HEK293 (cell line): Measurements from ENCODE around the gene SCN10A.
A peak's percentile ranks its signal among the peaks of the same experiment; 100 is the strongest.

Source experiments
- CTCF ChIA-PET: fragments of 350-600 bp; formaldehyde crosslinking; extraction: SDS; loops from one replicate; lab custom pipeline; 2021; ENCODE audit warnings: antibody characterized with exemption; lab: Yijun Ruan, JAX
- POLR2A ChIA-PET: fragments of 300-600 bp; formaldehyde crosslinking; extraction: SDS; loops from one replicate; lab custom pipeline; 2020; ENCODE audit warnings: antibody characterized with exemption, inconsistent platforms; lab: Yijun Ruan, JAX
- H3K27ac ChIP-seq: fragments of 200-500 bp; sonication (Bioruptor generic); 2 replicates; pipeline ENCODE4 v1.5.1; 2014; ENCODE audit warnings: low read depth, low read length, control low read depth, inconsistent platforms; ENCODE audit errors: extremely low read depth
- H3K36me3 ChIP-seq, 2 experiments: fragments of 200-500 bp in 1 of 2; sonication (Bioruptor generic) in 1 of 2; 1 replicate in 1 of 2; 2 replicates in 1 of 2; pipeline ENCODE4 v1.5.1; 2014 to 2017; ENCODE audit warnings: inconsistent platforms in 2 of 2, low read length in 2 of 2; ENCODE audit not compliant: control insufficient read depth in 2 of 2, insufficient read depth in 1 of 2
- H3K4me1 ChIP-seq: fragments of 200-500 bp; sonication (Bioruptor generic); 2 replicates; pipeline ENCODE4 v1.5.1; 2014; ENCODE audit warnings: mild to moderate bottlenecking, low read length, inconsistent platforms; ENCODE audit not compliant: control insufficient read depth, insufficient read depth
- H3K4me3 ChIP-seq: 2 replicates; pipeline ENCODE4 v1.5.1; 2011; ENCODE audit warnings: low read depth, mild to moderate bottlenecking, control low read depth, low read length, moderate library complexity
- H3K9me3 ChIP-seq: fragments of 200-500 bp; sonication (Bioruptor generic); 2 replicates; pipeline ENCODE4 v1.5.1; 2014; ENCODE audit warnings: low read depth, low read length, inconsistent platforms; ENCODE audit not compliant: control insufficient read depth, insufficient read depth
- EGR2 ChIP-seq: fragments of 450-650 bp; formaldehyde crosslinking; IDR thresholded peaks from 2 replicates; pipeline ENCODE4 v1.5.1; 2016; ENCODE audit warnings: low read depth, missing biosample characterization, missing genetic modification characterization
- GLI4 ChIP-seq: fragments of 450-650 bp; formaldehyde crosslinking; IDR thresholded peaks from 2 replicates; pipeline ENCODE4 v1.5.1; 2016; ENCODE audit warnings: missing biosample characterization, missing genetic modification characterization
- KLF9 ChIP-seq: fragments of 450-650 bp; formaldehyde crosslinking; IDR thresholded peaks from 2 replicates; pipeline ENCODE4 v1.5.1; 2016; ENCODE audit warnings: missing biosample characterization, missing genetic modification characterization, low read depth
- PBX3 ChIP-seq: sonication (generic); formaldehyde crosslinking; IDR thresholded peaks from 2 replicates; pipeline ENCODE4 v1.8.1; 2022; ENCODE audit warnings: mild to moderate bottlenecking, moderate library complexity, missing genetic modification reagents
- SALL2 ChIP-seq: fragments of 450-650 bp; formaldehyde crosslinking; IDR thresholded peaks from 2 replicates; pipeline ENCODE4 v1.5.0; 2017; ENCODE audit warnings: missing biosample characterization, mild to moderate bottlenecking, missing genetic modification characterization, borderline replicate concordance
- SETDB1 ChIP-seq: IDR thresholded peaks from one replicate; pipeline ENCODE4 v1.6.1; 2017; ENCODE audit warnings: mild to moderate bottlenecking, low read length, moderate library complexity, mixed read lengths; ENCODE audit not compliant: insufficient read length
- ZBTB17 ChIP-seq: fragments of 450-650 bp; formaldehyde crosslinking; IDR thresholded peaks from 2 replicates; pipeline ENCODE4 v1.5.1; 2016; ENCODE audit warnings: missing biosample characterization, missing genetic modification characterization
- ZBTB21 ChIP-seq: fragments of 450-650 bp; formaldehyde crosslinking; IDR thresholded peaks from 2 replicates; pipeline ENCODE4 v1.5.1; 2017; ENCODE audit warnings: missing biosample characterization, missing genetic modification characterization
- ZBTB7A ChIP-seq: fragments of 450-650 bp; formaldehyde crosslinking; IDR thresholded peaks from 2 replicates; pipeline ENCODE4 v1.5.1; 2016; ENCODE audit warnings: low read depth, missing biosample characterization, missing genetic modification characterization
- ZFHX2 ChIP-seq: fragments of 450-650 bp; formaldehyde crosslinking; conservative IDR thresholded peaks from 2 replicates; pipeline ENCODE4 v1.5.1; 2016; ENCODE audit warnings: missing biosample characterization, missing genetic modification characterization
- ZIC2 ChIP-seq: fragments of 450-650 bp; formaldehyde crosslinking; IDR thresholded peaks from 2 replicates; pipeline ENCODE4 v1.5.1; 2016; ENCODE audit warnings: missing biosample characterization, missing genetic modification characterization
- ZNF211 ChIP-seq: fragments of 450-650 bp; formaldehyde crosslinking; IDR thresholded peaks from 2 replicates; pipeline ENCODE4 v1.5.1; 2016; ENCODE audit warnings: low read depth, missing biosample characterization, missing genetic modification characterization
- ZNF239 ChIP-seq: fragments of 450-650 bp; formaldehyde crosslinking; IDR thresholded peaks from 2 replicates; pipeline ENCODE4 v1.5.1; 2016; ENCODE audit warnings: missing biosample characterization, missing genetic modification characterization
- ZNF350 ChIP-seq: fragments of 450-650 bp; formaldehyde crosslinking; IDR thresholded peaks from 2 replicates; pipeline ENCODE4 v1.5.0; 2017; ENCODE audit warnings: missing biosample characterization, mild to moderate bottlenecking, missing genetic modification characterization
- ZNF398 ChIP-seq: fragments of 450-650 bp; formaldehyde crosslinking; IDR thresholded peaks from 2 replicates; pipeline ENCODE4 v1.5.1; 2017; ENCODE audit warnings: missing biosample characterization, missing genetic modification characterization
- ZNF404 ChIP-seq: fragments of 450-650 bp; formaldehyde crosslinking; IDR thresholded peaks from 2 replicates; pipeline ENCODE4 v1.5.1; 2017; ENCODE audit warnings: missing biosample characterization, missing genetic modification characterization
- ZNF560 ChIP-seq: fragments of 450-650 bp; formaldehyde crosslinking; IDR thresholded peaks from 2 replicates; pipeline ENCODE4 v1.5.1; 2017; ENCODE audit warnings: missing biosample characterization, missing genetic modification characterization, borderline replicate concordance
- ZNF600 ChIP-seq: fragments of 450-650 bp; formaldehyde crosslinking; IDR thresholded peaks from 2 replicates; pipeline ENCODE4 v1.5.1; 2016; ENCODE audit warnings: missing biosample characterization, missing genetic modification characterization
- ZNF664 ChIP-seq: fragments of 450-650 bp; formaldehyde crosslinking; IDR thresholded peaks from 2 replicates; pipeline ENCODE4 v1.5.1; 2016; ENCODE audit warnings: missing biosample characterization, missing genetic modification characterization
- ZNF830 ChIP-seq: fragments of 450-650 bp; IDR thresholded peaks from 2 replicates; pipeline ENCODE4 v1.5.0; 2018; ENCODE audit warnings: missing biosample characterization, missing genetic modification characterization, low read depth, mild to moderate bottlenecking, moderate library complexity
- ZSCAN16 ChIP-seq: fragments of 450-650 bp; formaldehyde crosslinking; IDR thresholded peaks from 2 replicates; pipeline ENCODE4 v1.5.1; 2016; ENCODE audit warnings: missing biosample characterization, missing genetic modification characterization
- TF ChIP-seq, protein P1 (sequence below): fragments of 450-650 bp; formaldehyde crosslinking; IDR thresholded peaks from 2 replicates; pipeline ENCODE4 v1.5.1; 2016; ENCODE audit warnings: missing biosample characterization, missing genetic modification characterization
- TF ChIP-seq, protein P2 (sequence below): fragments of 450-650 bp; formaldehyde crosslinking; IDR thresholded peaks from 2 replicates; pipeline ENCODE4 v1.5.1; 2016; ENCODE audit warnings: missing biosample characterization, missing genetic modification characterization

Gene SCN10A

GRCh38 chr3:38782148-38782547, 33.9 kb downstream of the SCN10A start:
- Histone ChIP-seq H3K27ac (no peak overlapping the region), H3K4me3 (no peak overlapping the region), H3K9me3 (no peaks in the 10 kb centered on the region), H3K36me3 (no peaks in the 10 kb centered on the region), H3K4me1 (no peaks in the 10 kb centered on the region)
- CTCF ChIA-PET: no interaction called here
- no peak for TF ChIP-seq ZNF239 (tag by site-specific recombination)
- peak; percentile 73 for TF ChIP-seq EGR2 (tag by site-specific recombination)
- TF ChIP-seq ZFHX2: peak; percentile 32; the same call in 1 of the 2 replicates
- POLR2A ChIA-PET: no interaction called here

GRCh38 chr3:38773528-38773927, 42.5 kb downstream of the SCN10A start:
- H3K27ac ChIP-seq: no peak overlapping the region
- H3K4me1 ChIP-seq: no peaks in the 10 kb centered on the region
- H3K4me3 ChIP-seq: no peak overlapping the region
- TF ChIP-seq ZBTB17 (tag by site-specific recombination) (no peak), SETDB1 (no peak)
- TF ChIP-seq, all 188 proteins: peak for 0
- ChIA-PET POLR2A (no interaction called here), CTCF (interaction anchor here (0.5 to 1.0 kb wide), 3 partner anchors 23 to 226 kb away, joined by 3 to 4 read pairs (median 3); no protein-coding TSS in a partner anchor)
- Histone ChIP-seq H3K9me3 (no peaks in the 10 kb centered on the region), H3K36me3 (no peaks in the 10 kb centered on the region)

DNA sequence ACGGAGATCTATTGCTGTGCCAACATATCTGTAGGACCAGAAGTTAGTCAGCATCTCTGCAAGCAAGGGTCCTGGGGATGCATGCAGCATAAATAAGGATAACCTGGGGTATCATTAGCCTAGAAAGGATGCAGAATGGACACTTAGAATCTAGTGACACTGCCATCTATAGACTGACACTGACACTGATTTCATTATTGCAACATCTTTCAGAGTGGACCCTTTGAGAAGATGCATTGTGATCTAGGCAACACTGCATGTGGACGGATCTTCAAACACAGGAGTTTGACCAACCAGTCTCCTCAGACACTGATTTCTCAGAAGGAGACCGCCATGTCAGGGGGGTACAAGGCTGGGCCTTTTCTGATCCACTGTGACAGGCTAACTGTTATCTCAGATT, 52.4 kb downstream of the SCN10A start:
- H3K36me3 ChIP-seq: no peaks in the 10 kb centered on the region
- POLR2A ChIA-PET: no interaction called here
- TF ChIP-seq, protein P1, sequence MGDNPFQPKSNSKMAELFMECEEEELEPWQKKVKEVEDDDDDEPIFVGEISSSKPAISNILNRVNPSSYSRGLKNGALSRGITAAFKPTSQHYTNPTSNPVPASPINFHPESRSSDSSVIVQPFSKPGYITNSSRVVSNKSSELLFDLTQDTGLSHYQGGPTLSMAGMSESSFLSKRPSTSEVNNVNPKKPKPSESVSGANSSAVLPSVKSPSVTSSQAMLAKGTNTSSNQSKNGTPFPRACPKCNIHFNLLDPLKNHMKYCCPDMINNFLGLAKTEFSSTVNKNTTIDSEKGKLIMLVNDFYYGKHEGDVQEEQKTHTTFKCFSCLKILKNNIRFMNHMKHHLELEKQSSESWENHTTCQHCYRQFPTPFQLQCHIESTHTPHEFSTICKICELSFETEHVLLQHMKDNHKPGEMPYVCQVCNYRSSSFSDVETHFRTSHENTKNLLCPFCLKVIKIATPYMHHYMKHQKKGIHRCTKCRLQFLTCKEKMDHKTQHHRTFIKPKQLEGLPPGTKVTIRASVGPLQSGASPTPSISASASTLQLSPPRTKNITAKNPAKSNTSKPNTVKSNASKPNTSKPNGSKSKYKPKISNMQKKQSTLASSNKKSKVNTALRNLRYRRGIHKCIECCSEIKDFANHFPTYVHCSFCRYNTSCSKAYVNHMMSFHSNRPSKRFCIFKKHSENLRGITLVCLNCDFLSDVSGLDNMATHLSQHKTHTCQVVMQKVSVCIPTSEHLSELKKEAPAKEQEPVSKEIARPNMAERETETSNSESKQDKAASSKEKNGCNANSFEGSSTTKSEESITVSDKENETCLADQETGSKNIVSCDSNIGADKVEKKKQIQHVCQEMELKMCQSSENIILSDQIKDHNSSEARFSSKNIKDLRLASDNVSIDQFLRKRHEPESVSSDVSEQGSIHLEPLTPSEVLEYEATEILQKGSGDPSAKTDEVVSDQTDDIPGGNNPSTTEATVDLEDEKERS (tag by site-specific recombination): no peak
- TF ChIP-seq ZNF404 (tag by site-specific recombination) (no peak), ZNF830 (tag by site-specific recombination) (no peak), SALL2 (no peak), ZIC2 (tag by site-specific recombination) (no peak), ZNF350 (no peak), ZNF211 (tag by site-specific recombination) (no peak)
- no peak overlapping the region for H3K27ac ChIP-seq
- H3K4me1 ChIP-seq: no peaks in the 10 kb centered on the region
- CTCF ChIA-PET: no interaction called here
- no peaks in the 10 kb centered on the region for H3K9me3 ChIP-seq
- H3K4me3 ChIP-seq: no peak overlapping the region

DNA sequence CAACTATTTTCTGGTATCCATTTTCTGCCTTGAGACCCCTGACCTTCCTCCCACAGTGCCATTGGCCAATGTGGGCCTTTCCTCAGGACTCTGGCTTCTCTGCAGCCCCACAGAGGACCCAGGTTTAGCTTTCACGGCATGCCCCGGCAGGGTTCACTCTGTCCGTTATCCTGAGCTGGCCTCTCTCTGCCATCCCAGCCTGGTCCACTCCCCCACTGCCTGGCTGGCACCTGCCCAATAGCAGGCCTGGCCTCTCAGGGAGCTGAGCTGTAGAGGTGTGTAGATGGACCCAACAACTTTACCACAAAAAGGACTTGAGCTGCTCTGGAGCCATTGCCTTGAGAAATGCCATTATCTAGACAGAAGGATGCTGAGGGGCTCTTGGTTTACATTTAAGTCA, 57.5 kb downstream of the SCN10A start:
- no peaks in the 10 kb centered on the region for H3K9me3 ChIP-seq
- CTCF ChIA-PET: no interaction called here
- POLR2A ChIA-PET: no interaction called here
- TF ChIP-seq ZNF600 (tag by site-specific recombination) (no peak), KLF9 (tag by site-specific recombination) (no peak), ZSCAN16 (tag by site-specific recombination) (no peak), ZBTB7A (tag by site-specific recombination) (no peak), PBX3 (CRISPR knock-in tag) (no peak), ZNF398 (tag by site-specific recombination) (no peak), ZBTB21 (tag by site-specific recombination) (no peak), ZNF664 (no peak), ZNF560 (no peak), GLI4 (tag by site-specific recombination) (no peak)
- TF ChIP-seq, protein P2, sequence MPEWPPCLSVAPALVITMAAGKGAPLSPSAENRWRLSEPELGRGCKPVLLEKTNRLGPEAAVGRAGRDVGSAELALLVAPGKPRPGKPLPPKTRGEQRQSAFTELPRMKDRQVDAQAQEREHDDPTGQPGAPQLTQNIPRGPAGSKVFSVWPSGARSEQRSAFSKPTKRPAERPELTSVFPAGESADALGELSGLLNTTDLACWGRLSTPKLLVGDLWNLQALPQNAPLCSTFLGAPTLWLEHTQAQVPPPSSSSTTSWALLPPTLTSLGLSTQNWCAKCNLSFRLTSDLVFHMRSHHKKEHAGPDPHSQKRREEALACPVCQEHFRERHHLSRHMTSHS (tag by site-specific recombination): no peak

More for the DNA sequence above, 57.5 kb downstream of the SCN10A start:
- H3K27ac ChIP-seq: no peak overlapping the region
- H3K36me3 ChIP-seq: no peaks in the 10 kb centered on the region
- H3K4me3 ChIP-seq: no peak overlapping the region
- no peaks in the 10 kb centered on the region for H3K4me1 ChIP-seq
